HG03565 (cell line): ENCODE results near the gene HSPA6.
"Not testable (repeated sequence)": the region's sequence is repeated elsewhere in the genome, so short reads cannot be mapped to it uniquely, and the experiment has no call there.

Experiments used
- ATAC-seq: cut with Tn5 transposase; IDR thresholded peaks from one replicate; pipeline ENCODE4 v1.9.1; 2021; ENCODE audit warnings: mild to moderate bottlenecking, moderate library complexity; ENCODE audit not compliant: unreplicated experiment

Gene HSPA6

DNA sequence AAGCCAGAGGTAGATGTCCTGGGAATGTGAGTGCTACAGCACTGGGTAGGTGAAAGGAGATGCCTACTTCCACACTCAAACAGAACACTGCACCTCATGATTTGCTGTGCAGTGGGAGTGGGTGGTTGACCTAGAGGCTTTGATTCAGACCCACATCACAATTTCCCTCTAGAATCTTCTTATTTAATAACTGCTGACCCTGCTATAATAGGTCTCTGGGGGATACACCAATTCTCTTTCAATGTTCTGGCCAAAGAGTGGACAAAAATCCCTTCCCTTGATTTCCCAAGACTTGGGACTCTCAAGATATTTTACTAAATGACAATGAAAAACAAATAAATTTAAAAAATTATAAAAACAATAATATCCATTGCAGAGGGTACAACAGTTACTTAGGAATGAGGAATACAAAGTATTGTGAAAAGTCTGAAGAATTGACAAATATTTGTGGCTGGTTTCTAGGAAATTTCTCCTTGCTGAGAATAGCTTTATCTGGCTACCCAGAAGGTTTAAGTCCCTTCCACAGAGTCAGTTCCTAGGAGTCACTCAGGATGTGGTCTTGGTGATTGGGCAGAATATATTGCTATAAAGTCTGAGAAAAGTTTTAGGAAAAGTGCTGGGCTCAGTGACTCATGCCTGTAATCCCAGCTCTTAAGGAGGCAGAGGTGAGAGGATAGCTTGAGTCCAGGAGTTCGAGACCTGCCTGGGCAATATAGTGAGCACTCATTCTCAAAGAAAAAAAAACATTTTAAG, 21.5 kb upstream of the HSPA6 start:
- no peak for ATAC-seq

DNA sequence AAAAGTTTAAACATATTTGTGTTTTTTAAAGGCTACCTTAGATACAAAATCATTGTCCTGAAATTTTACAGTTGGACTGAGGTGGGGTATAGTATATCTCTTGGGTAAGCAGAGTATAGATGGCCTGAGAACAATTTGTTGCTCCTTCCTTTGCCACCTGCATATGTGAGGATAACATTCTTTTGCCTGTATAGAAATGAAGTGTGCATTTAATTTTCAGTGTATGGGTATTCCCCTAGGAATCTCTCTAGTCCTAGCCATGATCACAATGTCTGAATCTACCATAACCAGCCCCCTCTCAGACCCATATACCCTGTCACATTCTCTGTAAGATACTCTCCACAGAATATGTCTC, 21.0 kb upstream of the HSPA6 start:
- ATAC-seq = no peak

DNA sequence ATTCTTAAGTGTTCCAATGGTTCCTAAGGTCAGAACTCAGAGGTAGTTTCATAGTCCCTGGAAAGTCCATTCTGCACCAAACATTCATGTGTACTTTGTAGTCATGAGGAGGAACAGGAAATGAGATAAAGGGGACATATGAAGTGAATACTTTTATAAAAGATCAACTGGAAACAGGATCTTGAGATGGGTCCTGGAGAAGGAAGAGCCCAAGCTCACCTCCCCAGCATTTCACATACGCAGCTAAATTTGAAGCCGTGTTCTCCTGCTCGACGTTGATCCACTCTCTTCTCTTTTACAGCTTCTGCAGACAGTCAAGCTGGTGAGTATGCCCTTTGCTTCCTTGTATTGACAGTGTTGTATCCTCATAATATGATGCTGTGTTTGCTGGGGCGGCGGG, 18.7 kb upstream of the HSPA6 start:
- ATAC-seq = no peak

DNA sequence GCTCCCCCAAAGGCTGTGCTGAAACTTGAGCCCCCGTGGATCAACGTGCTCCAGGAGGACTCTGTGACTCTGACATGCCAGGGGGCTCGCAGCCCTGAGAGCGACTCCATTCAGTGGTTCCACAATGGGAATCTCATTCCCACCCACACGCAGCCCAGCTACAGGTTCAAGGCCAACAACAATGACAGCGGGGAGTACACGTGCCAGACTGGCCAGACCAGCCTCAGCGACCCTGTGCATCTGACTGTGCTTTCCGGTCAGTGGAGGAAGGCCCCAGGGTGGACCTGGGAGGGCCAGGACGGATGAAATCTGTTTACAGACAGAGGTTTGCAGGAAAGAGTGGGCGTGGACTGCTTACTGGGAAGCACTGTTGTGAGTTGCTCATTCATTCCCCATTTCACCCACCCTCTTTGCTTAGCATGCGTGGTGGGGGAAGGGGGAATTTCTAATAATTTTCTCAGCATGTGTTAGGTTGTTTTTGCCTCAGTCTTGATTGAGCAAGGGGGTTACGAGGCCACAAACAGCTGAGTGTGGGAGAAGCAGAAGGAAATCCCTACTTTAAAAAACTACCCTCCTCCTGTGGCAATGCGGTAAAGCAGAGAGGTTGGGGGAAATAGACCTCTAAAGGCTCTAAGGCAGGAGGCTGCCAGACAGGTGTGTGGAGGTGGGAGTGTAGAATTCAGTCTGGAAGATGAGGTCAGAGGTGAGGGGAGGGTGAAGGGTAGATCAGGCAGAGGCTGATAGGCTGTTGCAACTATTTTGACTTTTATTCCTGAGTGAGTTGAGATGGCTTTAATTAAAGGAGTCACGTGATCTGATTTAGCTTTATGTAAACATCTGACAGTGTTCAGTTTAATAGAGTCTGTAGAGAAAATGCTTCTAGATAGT, 17.8 kb upstream of the HSPA6 start:
- no peak for ATAC-seq

DNA sequence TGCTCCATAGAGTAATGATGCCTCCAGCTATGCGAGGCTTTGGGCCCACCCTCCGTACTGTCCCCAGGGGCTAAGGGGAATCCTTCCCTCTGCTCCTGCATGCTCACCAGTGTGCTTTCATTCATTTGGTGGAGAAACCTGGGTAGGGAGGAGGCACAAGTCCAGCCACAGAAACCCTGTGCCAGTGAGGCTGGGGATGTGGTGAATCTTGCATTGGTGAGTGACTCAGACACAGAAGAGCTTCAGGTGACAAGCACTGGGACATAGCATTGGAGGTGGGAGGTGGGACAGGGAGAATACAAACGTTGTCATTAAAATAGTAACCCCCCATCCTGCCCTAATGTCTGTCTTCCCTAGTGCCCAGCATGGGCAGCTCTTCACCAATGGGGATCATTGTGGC, 13.9 kb upstream of the HSPA6 start:
- no peak for ATAC-seq

DNA sequence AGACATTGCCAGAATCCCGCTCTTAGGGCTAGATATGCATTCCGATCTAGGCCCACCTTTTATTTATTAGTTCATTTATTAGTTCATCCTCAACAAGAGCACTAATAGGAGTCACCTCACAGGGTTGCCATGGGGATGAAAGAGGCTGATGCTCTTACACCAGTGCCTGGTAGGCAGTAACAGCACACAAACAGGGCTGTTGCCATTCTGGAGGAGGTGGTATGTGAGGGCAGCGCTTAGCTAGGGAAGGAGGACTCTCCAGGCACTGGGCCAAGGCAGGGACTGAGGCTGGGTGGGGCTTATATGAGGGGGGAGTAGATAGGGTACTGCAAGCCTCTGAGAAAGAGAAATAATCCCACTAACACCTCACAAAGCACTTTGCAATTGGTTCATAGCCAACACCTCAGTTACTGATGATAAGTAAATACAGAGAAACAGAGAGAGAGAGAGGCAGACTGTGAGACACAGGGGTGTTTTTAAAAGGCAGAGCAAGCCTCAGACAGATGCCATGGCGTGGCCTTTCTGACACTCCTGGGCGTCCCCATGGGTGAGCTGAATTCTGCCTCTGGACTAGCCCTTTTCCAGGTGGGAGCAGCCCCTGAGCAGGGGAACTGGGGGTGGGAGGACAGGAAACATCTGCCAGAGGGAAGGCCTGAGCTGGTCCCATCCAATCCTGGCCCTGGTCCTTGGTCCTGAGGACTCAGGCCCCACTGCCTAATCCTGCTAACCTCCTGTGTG, 13.2 kb upstream of the HSPA6 start:
- no peak for ATAC-seq

DNA sequence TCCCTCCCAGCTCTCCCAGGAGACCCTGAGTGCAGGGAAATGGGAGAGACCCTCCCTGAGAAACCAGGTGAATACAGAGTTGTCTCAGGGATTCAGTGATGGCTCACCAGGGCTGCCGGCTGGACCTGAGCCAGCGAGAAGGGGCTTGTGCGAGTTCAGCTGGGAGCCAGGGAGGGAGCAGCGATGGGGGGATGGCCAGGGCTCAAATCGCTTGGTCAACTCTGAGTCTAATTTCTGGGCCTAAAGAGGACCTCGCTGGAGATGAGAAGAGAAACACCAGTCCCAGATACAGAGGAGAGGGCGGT, 12.6 kb upstream of the HSPA6 start:
- ATAC-seq = no peak

DNA sequence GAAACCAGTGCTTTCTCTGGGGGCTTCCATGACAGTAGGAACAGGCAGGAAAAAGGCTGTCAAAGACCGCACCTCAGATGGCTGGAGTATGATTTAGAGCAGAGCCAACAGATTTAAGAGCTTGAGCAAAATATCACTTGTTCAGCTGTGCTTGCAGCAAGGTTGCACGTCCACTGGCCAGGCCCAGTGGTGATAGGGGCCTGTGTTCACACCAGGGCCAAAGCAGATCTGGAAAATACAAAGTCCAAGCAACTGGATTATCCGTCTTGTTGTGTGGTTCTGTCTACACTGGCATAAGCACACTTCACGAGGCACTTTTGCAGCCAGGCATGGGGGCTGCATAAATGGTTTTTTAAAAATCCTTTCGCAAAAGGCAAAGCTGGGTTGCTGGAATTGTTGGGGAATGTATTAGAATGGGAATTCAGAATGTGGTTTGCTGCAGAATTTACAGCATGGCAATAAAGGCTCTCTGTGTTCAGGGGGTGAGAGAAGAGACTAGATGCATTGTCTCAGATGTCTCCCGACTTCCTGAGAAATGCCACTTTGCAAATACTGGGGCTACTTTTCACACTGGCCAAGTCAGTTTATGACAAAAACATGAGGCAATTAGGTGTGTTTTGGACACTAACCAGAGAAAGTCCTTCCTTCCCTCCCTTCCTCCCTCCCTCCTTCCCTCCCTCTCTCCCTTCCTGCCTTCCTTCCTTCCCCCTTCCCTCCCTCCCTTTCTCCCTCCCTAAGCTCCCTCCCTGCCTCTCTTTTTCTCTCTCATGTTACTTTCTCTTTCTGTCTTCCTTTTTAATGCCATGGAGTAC, 11.5 kb upstream of the HSPA6 start:
- not testable (repeated sequence) for ATAC-seq

DNA sequence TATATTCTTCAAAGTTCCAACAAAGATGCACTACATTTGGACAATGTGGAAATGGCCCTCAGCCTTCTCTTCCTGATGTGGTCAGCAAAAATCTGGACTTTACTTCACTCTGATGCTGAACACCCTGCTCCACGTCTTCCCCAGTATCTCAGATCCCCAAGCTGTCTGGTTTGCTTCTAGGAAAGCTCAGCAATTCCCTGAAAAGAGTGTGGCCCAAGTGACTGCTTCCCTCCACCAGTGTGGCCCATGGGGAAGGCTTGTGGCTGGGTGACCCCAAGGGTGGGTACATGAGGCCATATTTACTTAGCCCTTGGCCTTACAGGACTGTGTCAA, 10.9 kb upstream of the HSPA6 start:
- ATAC-seq = not testable (repeated sequence)

DNA sequence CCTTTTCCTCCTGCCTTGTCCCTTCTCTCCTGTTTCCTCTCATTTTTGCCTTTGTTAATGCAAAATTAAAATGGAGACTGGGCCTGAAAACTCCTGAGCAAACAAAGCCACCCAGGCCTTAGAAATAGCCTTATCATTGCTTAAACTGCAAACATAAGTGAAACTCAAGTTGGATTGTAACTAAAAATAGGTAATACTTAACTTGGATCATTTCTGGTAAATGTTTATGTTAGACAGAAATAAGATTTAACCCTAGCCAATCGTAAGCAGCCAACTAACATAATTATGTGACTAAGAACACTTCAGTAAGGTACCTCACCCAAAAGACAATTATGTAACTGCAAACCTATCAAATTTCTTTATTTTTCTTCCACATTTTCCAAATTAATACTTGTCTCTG, 10.4 kb upstream of the HSPA6 start:
- ATAC-seq = not testable (repeated sequence)

DNA sequence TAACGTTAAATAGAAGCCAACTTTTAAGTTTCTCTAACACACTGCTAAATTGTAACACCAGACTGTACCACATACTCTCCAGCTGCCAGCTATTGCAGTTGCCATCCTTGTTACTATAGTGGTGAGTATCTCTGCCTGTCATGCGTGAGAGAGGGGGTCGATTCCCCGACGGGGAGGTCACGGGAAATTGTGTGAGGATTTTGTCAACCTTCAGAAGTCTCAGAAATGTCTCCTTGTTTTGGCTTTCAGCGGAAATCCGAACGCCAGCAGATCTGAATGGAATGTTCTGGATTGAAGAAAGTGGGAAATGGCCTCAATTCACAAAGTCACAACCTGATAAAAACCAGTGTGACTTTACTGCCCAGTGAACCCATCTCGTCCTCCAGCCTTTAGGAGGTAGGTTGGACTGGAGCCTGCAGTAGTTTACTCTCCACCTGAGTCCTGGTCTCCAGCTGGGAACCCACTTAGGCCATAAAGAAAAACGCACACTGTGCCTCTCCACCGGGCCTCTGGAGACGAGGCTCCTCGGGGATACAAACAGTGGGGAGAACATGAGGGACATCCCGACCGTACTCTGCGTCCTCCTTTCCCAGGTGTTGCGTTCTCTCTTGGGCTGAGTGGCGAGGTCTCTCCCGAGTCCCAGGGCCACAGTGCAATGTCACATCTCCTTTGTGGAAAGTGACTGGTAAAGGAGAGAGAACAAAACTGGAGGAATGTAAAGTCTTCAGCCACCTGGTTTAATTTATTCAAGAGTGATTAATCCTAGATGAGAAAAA, 1.1 kb upstream of the HSPA6 start:
- not testable (repeated sequence) for ATAC-seq

DNA sequence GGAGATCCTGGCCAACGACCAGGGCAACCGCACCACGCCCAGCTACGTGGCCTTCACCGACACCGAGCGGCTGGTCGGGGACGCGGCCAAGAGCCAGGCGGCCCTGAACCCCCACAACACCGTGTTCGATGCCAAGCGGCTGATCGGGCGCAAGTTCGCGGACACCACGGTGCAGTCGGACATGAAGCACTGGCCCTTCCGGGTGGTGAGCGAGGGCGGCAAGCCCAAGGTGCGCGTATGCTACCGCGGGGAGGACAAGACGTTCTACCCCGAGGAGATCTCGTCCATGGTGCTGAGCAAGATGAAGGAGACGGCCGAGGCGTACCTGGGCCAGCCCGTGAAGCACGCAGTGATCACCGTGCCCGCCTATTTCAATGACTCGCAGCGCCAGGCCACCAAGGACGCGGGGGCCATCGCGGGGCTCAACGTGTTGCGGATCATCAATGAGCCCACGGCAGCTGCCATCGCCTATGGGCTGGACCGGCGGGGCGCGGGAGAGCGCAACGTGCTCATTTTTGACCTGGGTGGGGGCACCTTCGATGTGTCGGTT, 477 bp downstream of the HSPA6 start:
- ATAC-seq = not testable (repeated sequence)

DNA sequence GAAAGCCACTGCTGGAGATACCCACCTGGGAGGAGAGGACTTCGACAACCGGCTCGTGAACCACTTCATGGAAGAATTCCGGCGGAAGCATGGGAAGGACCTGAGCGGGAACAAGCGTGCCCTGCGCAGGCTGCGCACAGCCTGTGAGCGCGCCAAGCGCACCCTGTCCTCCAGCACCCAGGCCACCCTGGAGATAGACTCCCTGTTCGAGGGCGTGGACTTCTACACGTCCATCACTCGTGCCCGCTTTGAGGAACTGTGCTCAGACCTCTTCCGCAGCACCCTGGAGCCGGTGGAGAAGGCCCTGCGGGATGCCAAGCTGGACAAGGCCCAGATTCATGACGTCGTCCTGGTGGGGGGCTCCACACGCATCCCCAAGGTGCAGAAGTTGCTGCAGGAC, 981 bp downstream of the HSPA6 start:
- ATAC-seq = not testable (repeated sequence)

DNA sequence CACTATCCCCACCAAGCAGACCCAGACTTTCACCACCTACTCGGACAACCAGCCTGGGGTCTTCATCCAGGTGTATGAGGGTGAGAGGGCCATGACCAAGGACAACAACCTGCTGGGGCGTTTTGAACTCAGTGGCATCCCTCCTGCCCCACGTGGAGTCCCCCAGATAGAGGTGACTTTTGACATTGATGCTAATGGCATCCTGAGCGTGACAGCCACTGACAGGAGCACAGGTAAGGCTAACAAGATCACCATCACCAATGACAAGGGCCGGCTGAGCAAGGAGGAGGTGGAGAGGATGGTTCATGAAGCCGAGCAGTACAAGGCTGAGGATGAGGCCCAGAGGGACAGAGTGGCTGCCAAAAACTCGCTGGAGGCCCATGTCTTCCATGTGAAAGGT, 1.6 kb downstream of the HSPA6 start:
- not testable (repeated sequence) for ATAC-seq

DNA sequence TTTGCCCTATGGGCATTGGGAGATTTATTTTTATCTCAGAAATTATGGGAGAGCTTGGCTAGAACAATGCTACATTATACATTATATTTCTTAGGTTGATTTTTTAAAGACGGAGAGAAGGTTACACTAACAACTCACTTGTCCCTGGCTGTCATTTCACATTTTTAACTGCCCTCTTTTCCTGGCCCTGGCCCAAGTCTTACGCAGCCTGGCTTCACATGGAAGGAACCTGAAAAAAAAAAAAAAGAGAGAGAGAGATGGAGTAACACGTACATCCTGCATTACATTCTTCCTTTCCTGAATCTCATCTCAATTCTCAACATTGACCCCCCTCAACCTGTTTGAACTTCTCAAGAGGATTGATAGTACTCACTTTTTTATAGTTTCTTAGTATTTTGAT, 4.2 kb downstream of the HSPA6 start:
- ATAC-seq = not testable (repeated sequence)

DNA sequence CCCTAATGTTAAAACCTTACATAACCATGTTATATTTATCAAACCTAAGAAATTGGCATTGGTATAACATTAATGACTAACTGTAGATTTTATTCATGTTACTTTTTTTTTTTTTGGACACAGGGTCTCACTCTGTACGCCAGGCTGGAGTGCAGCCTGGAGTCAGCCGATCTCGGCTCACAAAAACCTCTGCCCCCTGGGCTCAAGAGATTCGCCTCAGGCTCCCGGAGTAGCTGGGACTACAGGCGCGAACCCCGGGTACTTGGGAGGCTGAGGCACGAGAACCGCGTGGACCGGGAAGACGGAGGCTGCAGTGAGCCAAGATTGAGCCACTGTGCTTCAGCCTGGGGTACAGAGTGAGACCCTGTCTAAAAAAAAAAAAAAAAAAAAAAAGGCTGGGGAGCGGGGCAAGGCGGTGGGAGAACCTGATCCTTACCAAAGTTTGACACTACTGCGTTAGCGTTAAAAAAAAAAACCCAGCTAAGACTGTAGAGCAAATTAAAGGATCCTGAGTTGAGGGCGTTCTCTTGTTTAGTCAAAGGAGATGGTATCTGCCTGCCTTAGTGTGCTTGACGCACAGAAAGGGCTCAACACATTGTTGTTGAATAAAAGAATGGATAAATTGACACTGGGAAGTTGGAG, 5.2 kb downstream of the HSPA6 start:
- ATAC-seq = not testable (repeated sequence)

DNA sequence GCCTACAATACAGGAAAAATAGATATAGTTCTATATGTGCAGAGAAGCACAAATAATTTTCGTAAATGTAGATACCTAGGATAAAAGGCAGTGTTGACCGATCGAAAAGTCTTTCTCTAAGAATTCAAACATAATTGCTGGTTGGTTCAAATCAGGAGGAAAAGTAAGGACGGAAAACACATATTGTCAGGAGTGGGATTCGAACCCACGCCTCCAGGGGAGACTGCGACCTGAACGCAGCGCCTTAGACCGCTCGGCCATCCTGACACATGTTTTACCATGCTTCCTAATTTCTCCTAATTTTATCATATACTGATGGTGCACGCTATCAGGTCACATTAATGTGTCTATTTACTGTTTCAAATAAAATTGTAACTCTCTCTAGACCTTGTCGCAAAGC, 5.8 kb downstream of the HSPA6 start:
- peak; percentile 31 for ATAC-seq

DNA sequence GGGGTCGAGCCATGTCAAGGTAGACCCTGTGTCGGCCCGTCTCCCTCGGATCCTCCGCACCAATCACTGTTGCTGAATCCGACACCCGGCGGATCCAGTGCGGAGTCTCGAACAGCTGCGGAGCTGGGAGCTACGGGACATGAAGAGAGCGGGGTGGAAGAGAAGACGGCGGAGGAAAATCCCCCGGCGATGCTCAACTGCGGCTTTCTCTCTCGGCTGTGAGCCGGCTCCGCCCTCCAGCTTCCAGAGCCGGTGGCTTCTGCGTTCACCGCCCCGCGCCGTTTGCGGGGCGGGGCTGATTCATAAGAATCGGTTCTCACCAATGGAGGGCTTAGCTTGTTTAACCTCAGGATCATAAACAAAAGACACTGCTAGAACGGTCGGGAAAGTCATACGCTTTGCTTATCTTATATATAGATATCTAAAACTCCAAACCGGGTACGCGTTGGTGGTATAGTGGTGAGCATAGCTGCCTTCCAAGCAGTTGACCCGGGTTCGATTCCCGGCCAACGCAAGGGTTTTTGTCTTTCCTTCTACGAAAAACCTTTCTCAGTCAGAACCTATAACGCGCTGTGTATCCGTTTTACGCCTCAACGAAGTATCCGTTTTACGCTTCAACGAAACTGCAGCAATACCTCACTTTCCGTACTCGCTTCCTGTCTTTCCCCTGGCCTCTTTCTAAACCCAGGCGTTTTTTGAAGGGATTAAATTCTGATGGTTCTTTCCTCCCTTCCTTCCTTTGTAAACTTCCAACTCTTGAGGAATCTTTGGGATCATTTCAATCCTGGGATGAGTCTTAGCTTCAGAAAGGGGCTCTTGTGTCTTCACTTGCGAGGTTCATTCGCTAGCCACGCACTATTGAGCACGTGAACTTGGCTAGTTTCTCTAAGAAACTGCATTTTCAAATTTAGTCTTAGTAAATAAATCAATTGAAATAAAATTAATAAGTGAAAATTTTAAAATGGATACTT, 6.6 kb downstream of the HSPA6 start:
- peak; percentile 59 for ATAC-seq
